ENCODE measurements around the gene CLDN7. TPM values are rescaled to one million over a fixed set of nuclear protein-coding genes. Genes with fewer than 3 reads are reported as not detected.
A peak's percentile ranks its signal among the peaks of the same experiment; 100 is the strongest.

The CLDN7 gene
- total and polyA plus RNA-seq, 2 donors from 2014 or later, result 119 to 233 TPM

- TF ChIP-seq CTCF (IDR thresholded peaks at IDR 0.05; ENCODE audit: borderline replicate concordance, extremely low read depth, insufficient read depth), result no peak
- H3K4me3 ChIP-seq (ENCODE audit: low read length in 3 of 3), result peak overlapping the region; percentile 80 to 89 (median 88)
- intact Hi-C loops (cut with DNase I), result no loop called here
- peaks cover 7 to 26% (median 13%) of the 10 kb centered on the region in 3 donors for H3K36me3 ChIP-seq (ENCODE audit: control insufficient read depth in 2 of 3, insufficient read depth in 3 of 3, low read length in 3 of 3)
- no peaks in the 10 kb centered on the region for H3K9me3 ChIP-seq (ENCODE audit: control insufficient read depth in 2 of 3, insufficient read depth in 1 of 3, low read length in 3 of 3)
- H3K9ac ChIP-seq (ENCODE audit: low read length in 3 of 3), result peak overlapping the region; percentile 42 to 97 (median 96)
- peaks cover 10 to 39% (median 20%) of the 10 kb centered on the region in 3 donors for H3K4me1 ChIP-seq (ENCODE audit: control insufficient read depth in 2 of 3, insufficient read depth in 2 of 3, low read depth in 1 of 3, low read length in 3 of 3)
- H3K27ac ChIP-seq (ENCODE audit: low read depth in 2 of 2, low read length in 2 of 2), result peak overlapping the region; percentile 93 to 95
- FAIRE-seq (no peak), DNase-seq (peak in 4 of 5 donors; percentile 41 to 85 (median 72))
- H3K27me3 ChIP-seq (ENCODE audit: control insufficient read depth, insufficient read depth, low read length), result no peaks in the 10 kb centered on the region
Measured at GRCh38 chr17:7238420-7239090, 23.7 kb downstream of the CLDN7 start.

- Histone ChIP-seq H3K27ac (ENCODE audit: low read depth in 2 of 2, low read length in 2 of 2) (peak overlapping the region; percentile 88 to 95), H3K9me3 (ENCODE audit: control insufficient read depth in 2 of 3, insufficient read depth in 1 of 3, low read length in 3 of 3) (no peaks in the 10 kb centered on the region), H3K9ac (ENCODE audit: low read length in 3 of 3) (peak overlapping the region in 2 of 3 donors; percentile 43 to 56), H3K36me3 (ENCODE audit: control insufficient read depth in 2 of 3, insufficient read depth in 3 of 3, low read length in 3 of 3) (peaks cover 7 to 26% (median 13%) of the 10 kb centered on the region in 3 donors), H3K4me3 (ENCODE audit: low read length in 3 of 3) (peak overlapping the region; percentile 63 to 88 (median 67)), H3K4me1 (ENCODE audit: control insufficient read depth in 2 of 3, insufficient read depth in 2 of 3, low read depth in 1 of 3, low read length in 3 of 3) (peaks cover 10 to 38% (median 15%) of the 10 kb centered on the region in 3 donors), H3K27me3 (ENCODE audit: control insufficient read depth, insufficient read depth, low read length) (no peaks in the 10 kb centered on the region)
- no peak for TF ChIP-seq CTCF (IDR thresholded peaks at IDR 0.05; ENCODE audit: borderline replicate concordance, extremely low read depth, insufficient read depth)
- FAIRE-seq (no peak), DNase-seq (peak; percentile 71 to 95 (median 89))
- intact Hi-C loops (cut with DNase I), result no loop called here
Measured at GRCh38 chr17:7237761-7238419, 24.4 kb downstream of the CLDN7 start.

- no peaks in the 10 kb centered on the region for H3K9me3 ChIP-seq (ENCODE audit: control insufficient read depth in 2 of 3, insufficient read depth in 1 of 3, low read length in 3 of 3)
- no peak for FAIRE-seq
- no peaks in the 10 kb centered on the region for H3K27me3 ChIP-seq (ENCODE audit: control insufficient read depth, insufficient read depth, low read length)
- peak overlapping the region; percentile 43 to 64 (median 56) for H3K9ac ChIP-seq (ENCODE audit: low read length in 3 of 3)
- peaks cover 7 to 26% (median 13%) of the 10 kb centered on the region in 3 donors for H3K36me3 ChIP-seq (ENCODE audit: control insufficient read depth in 2 of 3, insufficient read depth in 3 of 3, low read length in 3 of 3)
- no peak for TF ChIP-seq CTCF (IDR thresholded peaks at IDR 0.05; ENCODE audit: borderline replicate concordance, extremely low read depth, insufficient read depth)
- peak overlapping the region; percentile 83 to 88 for H3K27ac ChIP-seq (ENCODE audit: low read depth in 2 of 2, low read length in 2 of 2)
- peak overlapping the region; percentile 58 to 67 (median 63) for H3K4me3 ChIP-seq (ENCODE audit: low read length in 3 of 3)
- intact Hi-C loops (cut with DNase I), result no loop called here
- no peak for DNase-seq
- H3K4me1 ChIP-seq (ENCODE audit: control insufficient read depth in 2 of 3, insufficient read depth in 2 of 3, low read depth in 1 of 3, low read length in 3 of 3), result peaks cover 10 to 38% (median 16%) of the 10 kb centered on the region in 3 donors
Measured at GRCh38 chr17:7237266-7237760, 25.0 kb downstream of the CLDN7 start.

Measured in kidney (tissue), 14 donors.